GM10248 (cell line): ENCODE measurements around the gene EIF4H.

Experiments used
- CTCF ChIA-PET: fragments of 300-600 bp; sonication (Branson Sonifier 250); formaldehyde crosslinking; extraction: SDS; loops from one replicate; lab custom pipeline; 2021; ENCODE audit warnings: antibody characterized with exemption; lab: Yijun Ruan, JAX
- POLR2A ChIA-PET: fragments of 350-650 bp; sonication (Branson Sonifier 250); formaldehyde crosslinking; extraction: SDS; loops from one replicate; lab custom pipeline; 2020; ENCODE audit warnings: antibody characterized with exemption; lab: Yijun Ruan, JAX
- DNase-seq: peaks from one replicate; pipeline ENCODE4 v3.0.0; 2012; ENCODE audit errors: extremely low spot score
- TF ChIP-seq, protein P1 (sequence below): IDR thresholded peaks from 2 replicates; pipeline ENCODE4 v1.5.1; 2012; ENCODE audit warnings: mild to moderate bottlenecking, low read depth; ENCODE audit errors: extremely low read depth, missing control alignments, control extremely low read depth

The EIF4H gene

GRCh38 chr7:74173866-74174605 is at the start of gene EIF4H:
TSS of gene EIF4H (plus strand) at chr7:74174356. CDS start at chr7:74174384, 28 bp downstream.
- peak; percentile 93 for DNase-seq
- POLR2A ChIA-PET, result interaction anchor here (0.5 to 1.3 kb wide), 3 partner anchors 10 to 758 kb away, joined by 3 to 7 read pairs (median 3); no protein-coding TSS in a partner anchor
- TF ChIP-seq, protein P1, sequence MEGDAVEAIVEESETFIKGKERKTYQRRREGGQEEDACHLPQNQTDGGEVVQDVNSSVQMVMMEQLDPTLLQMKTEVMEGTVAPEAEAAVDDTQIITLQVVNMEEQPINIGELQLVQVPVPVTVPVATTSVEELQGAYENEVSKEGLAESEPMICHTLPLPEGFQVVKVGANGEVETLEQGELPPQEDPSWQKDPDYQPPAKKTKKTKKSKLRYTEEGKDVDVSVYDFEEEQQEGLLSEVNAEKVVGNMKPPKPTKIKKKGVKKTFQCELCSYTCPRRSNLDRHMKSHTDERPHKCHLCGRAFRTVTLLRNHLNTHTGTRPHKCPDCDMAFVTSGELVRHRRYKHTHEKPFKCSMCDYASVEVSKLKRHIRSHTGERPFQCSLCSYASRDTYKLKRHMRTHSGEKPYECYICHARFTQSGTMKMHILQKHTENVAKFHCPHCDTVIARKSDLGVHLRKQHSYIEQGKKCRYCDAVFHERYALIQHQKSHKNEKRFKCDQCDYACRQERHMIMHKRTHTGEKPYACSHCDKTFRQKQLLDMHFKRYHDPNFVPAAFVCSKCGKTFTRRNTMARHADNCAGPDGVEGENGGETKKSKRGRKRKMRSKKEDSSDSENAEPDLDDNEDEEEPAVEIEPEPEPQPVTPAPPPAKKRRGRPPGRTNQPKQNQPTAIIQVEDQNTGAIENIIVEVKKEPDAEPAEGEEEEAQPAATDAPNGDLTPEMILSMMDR, result no peak
- CTCF ChIA-PET, result interaction anchor here (0.7 to 4.8 kb wide), 7 partner anchors 9 to 227 kb away, joined by 3 to 19 read pairs (median 6); no protein-coding TSS in a partner anchor

- POLR2A ChIA-PET, result no interaction called here
These were observed 47.8 kb upstream of the EIF4H start for GRCh38 chr7:74126220-74126880.

DNA sequence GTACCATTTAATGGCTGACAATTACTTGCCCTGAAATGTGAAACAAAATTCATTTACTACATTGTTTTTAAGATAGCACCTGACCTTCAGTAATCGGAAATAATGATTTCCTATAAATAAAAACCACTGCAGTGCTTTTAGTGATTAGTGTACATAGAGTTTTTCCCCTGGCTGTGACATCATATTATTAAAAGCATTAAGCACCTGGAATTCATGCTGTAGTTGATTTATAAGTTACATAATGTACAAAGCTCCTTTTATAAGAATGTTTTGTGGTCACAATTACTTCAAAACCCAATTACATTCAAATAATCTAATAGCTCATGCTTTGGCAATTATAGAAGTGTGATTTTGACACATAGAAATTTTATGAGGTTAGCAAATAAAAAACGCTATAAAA is 44.3 kb upstream of the EIF4H start:
- TF ChIP-seq, protein P1, result no peak
- no peak for DNase-seq
- CTCF ChIA-PET, result interaction anchor here (1.3 to 1.4 kb wide), 2 partner anchors 10 to 61 kb away, joined by 3 to 4 read pairs; no protein-coding TSS in a partner anchor
- POLR2A ChIA-PET, result no interaction called here

More at GRCh38 chr7:74126220-74126880, 47.8 kb upstream of the EIF4H start:
- TF ChIP-seq, protein P1, result no peak
- no peak for DNase-seq
- CTCF ChIA-PET, result no interaction called here

- ChIA-PET POLR2A (no interaction called here), CTCF (interaction anchor here (1.3 to 1.4 kb wide), 2 partner anchors 9 to 61 kb away, joined by 3 to 4 read pairs; no protein-coding TSS in a partner anchor)
- no peak for DNase-seq
- TF ChIP-seq, protein P1, result no peak
These were observed 43.6 kb upstream of the EIF4H start for GRCh38 chr7:74130518-74130917.

DNA sequence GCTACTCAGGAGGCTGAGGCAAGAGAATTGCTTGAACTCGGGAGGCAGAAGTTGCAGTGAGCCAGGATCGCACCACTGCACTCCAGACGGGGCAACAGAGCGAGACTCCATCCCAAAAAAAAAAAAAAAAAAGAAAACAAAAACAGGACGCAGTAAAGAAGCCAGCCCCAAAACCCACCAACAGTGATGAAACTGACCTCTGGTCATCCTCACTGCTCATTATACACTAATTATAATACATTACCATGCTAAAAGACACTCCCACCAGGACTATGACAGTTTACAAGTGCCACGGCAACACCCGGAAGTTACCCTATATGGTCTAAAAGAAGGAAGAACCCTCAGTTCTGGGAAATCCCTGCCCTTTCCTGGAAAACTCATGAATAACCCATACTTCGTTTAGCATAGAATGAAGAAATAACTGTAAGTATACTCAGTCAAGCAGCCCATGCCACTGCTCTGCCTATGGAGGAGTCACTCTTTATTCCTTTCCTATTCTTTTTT is 40.0 kb upstream of the EIF4H start:
- ChIA-PET CTCF (no interaction called here), POLR2A (no interaction called here)
- DNase-seq, result no peak
- TF ChIP-seq, protein P1, result no peak

GRCh38 chr7:74138334-74138867 is 35.8 kb upstream of the EIF4H start:
- TF ChIP-seq, protein P1, result no peak
- DNase-seq, result no peak
- ChIA-PET CTCF (interaction anchor here (1.2 kb wide), 1 partner anchor 71 kb away, joined by 4 read pairs; no protein-coding TSS in a partner anchor), POLR2A (no interaction called here)
